Central memory CD4-positive, alpha-beta T cell (primary cell): Measurements from ENCODE around the gene SLC26A9.

Source experiments
- DNase-seq: peaks from one replicate; pipeline ENCODE4 v3.0.0; 2022

Gene SLC26A9

GRCh38 chr1:205972491-205973168 lies 29.4 kb upstream of the SLC26A9 start:
- no peak for DNase-seq

- no peak for DNase-seq
Observed at GRCh38 chr1:205972081-205972480, 28.8 kb upstream of the SLC26A9 start.

GRCh38 chr1:205971082-205971481 lies 27.8 kb upstream of the SLC26A9 start:
- no peak for DNase-seq

GRCh38 chr1:205970486-205970885 lies 27.2 kb upstream of the SLC26A9 start:
- no peak for DNase-seq

GRCh38 chr1:205969229-205969628 lies 26.0 kb upstream of the SLC26A9 start:
- no peak for DNase-seq

GRCh38 chr1:205967554-205968335 lies 24.5 kb upstream of the SLC26A9 start:
- no peak for DNase-seq

GRCh38 chr1:205965036-205965884 lies 22.0 kb upstream of the SLC26A9 start:
- DNase-seq: no peak

- DNase-seq: no peak
Observed at GRCh38 chr1:205963352-205964155, 20.3 kb upstream of the SLC26A9 start.

- DNase-seq: no peak
Observed at GRCh38 chr1:205962821-205963221, 19.6 kb upstream of the SLC26A9 start.

GRCh38 chr1:205961991-205962820 lies 18.9 kb upstream of the SLC26A9 start:
- DNase-seq: no peak

GRCh38 chr1:205961405-205961804 lies 18.1 kb upstream of the SLC26A9 start:
- DNase-seq: no peak

- no peak for DNase-seq
Observed at GRCh38 chr1:205959789-205960188, 16.5 kb upstream of the SLC26A9 start.

GRCh38 chr1:205955499-205955898 lies 12.2 kb upstream of the SLC26A9 start:
- no peak for DNase-seq

- DNase-seq: no peak
Observed at GRCh38 chr1:205954819-205955404, 11.7 kb upstream of the SLC26A9 start.

GRCh38 chr1:205951746-205952145 lies 8.5 kb upstream of the SLC26A9 start:
- no peak for DNase-seq

- no peak for DNase-seq
Observed at GRCh38 chr1:205950826-205951549, 7.7 kb upstream of the SLC26A9 start.

- no peak for DNase-seq
Observed at GRCh38 chr1:205950280-205950679, 7.0 kb upstream of the SLC26A9 start.

- DNase-seq: no peak
Observed at GRCh38 chr1:205949753-205950152, 6.5 kb upstream of the SLC26A9 start.

GRCh38 chr1:205948886-205949285 lies 5.6 kb upstream of the SLC26A9 start:
- DNase-seq: no peak

GRCh38 chr1:205948039-205948438 lies 4.8 kb upstream of the SLC26A9 start:
- no peak for DNase-seq

- no peak for DNase-seq
Observed at GRCh38 chr1:205947024-205947423, 3.8 kb upstream of the SLC26A9 start.
